Vagina (tissue), 2 donors: Measurements from ENCODE around the gene PRR11.

Experiments
- CTCF ChIP-seq, 3 experiments: fragments of 450-650 bp in 2 of 3; fragments of 200-600 bp in 1 of 3; sonication (generic) in 1 of 3; IDR thresholded peaks; one replicate each; pipeline ENCODE4 v1.5.1; 2017 to 2019; ENCODE audit warnings: antibody characterized with exemption in 3 of 3, mild to moderate bottlenecking in 2 of 3, moderate library complexity in 2 of 3
- POLR2A ChIP-seq, 2 donors: fragments of 450-650 bp; IDR thresholded peaks; one replicate each; pipeline ENCODE4 v1.6.1; 2017; ENCODE audit warnings: antibody characterized with exemption in 2 of 2, mild to moderate bottlenecking in 2 of 2, moderate library complexity in 2 of 2
- POLR2AphosphoS5 ChIP-seq, 2 donors: sonication (generic); formaldehyde crosslinking; IDR thresholded peaks; one replicate each; pipeline ENCODE4 v1.9.0; 2017; ENCODE audit warnings: antibody characterized with exemption in 2 of 2, mild to moderate bottlenecking in 2 of 2, low read depth in 1 of 2; ENCODE audit not compliant: insufficient read depth in 1 of 2

- TF ChIP-seq POLR2AphosphoS5 (IDR thresholded peaks at IDR 0.05; ENCODE audit: insufficient read depth in 1 of 2, low read depth in 1 of 2) (no peak), CTCF (IDR thresholded peaks at IDR 0.05) (no peak), POLR2A (IDR thresholded peaks at IDR 0.05) (no peak)
Measured at GRCh38 chr17:59219370-59219769, 63.8 kb downstream of the PRR11 start.
